Mucosa of gallbladder (tissue), 1 donor: ENCODE results near the gene FSCN2. TPM values are rescaled to one million over a fixed set of nuclear protein-coding genes. Genes with fewer than 3 reads are reported as not detected.

Source experiments
- DNase-seq: peaks from one replicate; pipeline ENCODE4 v3.0.0-alpha.2; 2020; ENCODE audit warnings: low spot score
- total RNA-seq: library from RNA; stranded (reverse); gene quantifications from one replicate; pipeline ENCODE4 v1.2.1, GENCODE V29; 2021
- donor health status: DM: no; HTN: no; CAD: no.

Gene FSCN2
- total RNA-seq, 1 donor from 2014 or later: 1.4 TPM

GRCh38 chr17:81539961-81540675 is 11.9 kb downstream of the FSCN2 start:
- DNase-seq: no peak

- no peak for DNase-seq
Measured at GRCh38 chr17:81540676-81541027, 12.5 kb downstream of the FSCN2 start.

- DNase-seq: no peak
Measured at GRCh38 chr17:81541123-81541522, 12.9 kb downstream of the FSCN2 start.

- no peak for DNase-seq
Measured at GRCh38 chr17:81542431-81543338, 14.5 kb downstream of the FSCN2 start.

- DNase-seq: no peak
Measured at GRCh38 chr17:81543339-81543675, 15.1 kb downstream of the FSCN2 start.

- no peak for DNase-seq
Measured at GRCh38 chr17:81543756-81544155, 15.6 kb downstream of the FSCN2 start.

GRCh38 chr17:81544281-81544974 is 16.3 kb downstream of the FSCN2 start:
- DNase-seq: no peak

GRCh38 chr17:81545160-81545949 is 17.2 kb downstream of the FSCN2 start:
- no peak for DNase-seq

- DNase-seq: no peak
Measured at GRCh38 chr17:81546906-81547613, 18.9 kb downstream of the FSCN2 start.

- no peak for DNase-seq
Measured at GRCh38 chr17:81547614-81547982, 19.4 kb downstream of the FSCN2 start.

- no peak for DNase-seq
Measured at GRCh38 chr17:81549031-81549557, 20.9 kb downstream of the FSCN2 start.

GRCh38 chr17:81549826-81550225 is 21.6 kb downstream of the FSCN2 start:
- DNase-seq: no peak

GRCh38 chr17:81550285-81550684 is 22.1 kb downstream of the FSCN2 start:
- DNase-seq: no peak

GRCh38 chr17:81550830-81551457 is 22.8 kb downstream of the FSCN2 start:
- no peak for DNase-seq

- no peak for DNase-seq
Measured at GRCh38 chr17:81551458-81552243, 23.5 kb downstream of the FSCN2 start.

- DNase-seq: peak; percentile 78
Measured at GRCh38 chr17:81552244-81553017, 24.3 kb downstream of the FSCN2 start, which contains the start of gene FAAP100. TSS of gene FAAP100 (minus strand) at chr17:81552353. CDS start at chr17:81552330, 23 bp downstream.

- peak; percentile 63 for DNase-seq
Measured at GRCh38 chr17:81553018-81553615, 24.9 kb downstream of the FSCN2 start.

GRCh38 chr17:81553616-81554181 is 25.5 kb downstream of the FSCN2 start:
- DNase-seq: no peak
